ENCODE measurements around the gene CRLF3.

CRLF3 gene

DNA sequence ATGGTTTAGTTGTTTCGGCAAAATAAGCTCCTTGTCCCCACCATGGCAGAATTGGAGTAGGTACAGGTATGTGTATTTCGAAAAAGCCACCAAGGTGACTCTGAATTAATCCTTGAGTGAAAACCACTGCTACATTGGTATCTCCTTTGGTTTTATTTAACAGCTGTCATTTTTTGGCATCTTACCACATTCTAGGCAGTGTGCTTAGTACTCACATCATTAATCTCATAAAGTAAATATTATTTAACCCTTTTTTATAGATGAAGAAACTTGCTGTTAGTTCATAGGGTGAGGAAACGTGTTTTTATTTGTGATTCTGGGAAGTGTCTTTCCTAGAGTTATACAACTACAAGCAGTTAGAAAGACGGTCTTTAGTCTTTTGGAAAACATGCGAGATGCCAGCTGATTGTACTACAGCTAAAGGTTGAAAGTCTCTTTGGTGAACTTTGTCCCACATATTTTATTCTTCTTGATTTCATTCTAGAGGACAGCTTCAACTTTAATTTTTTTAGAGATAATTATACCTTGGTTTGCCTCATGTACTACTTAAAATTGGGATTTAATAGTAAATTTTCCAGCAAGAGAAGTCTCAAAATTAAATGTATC lies 13.8 kb upstream of the CRLF3 start:
- H3K79me2 ChIP-seq (ENCODE audit: low read length), result peaks cover 26% of the 10 kb centered on the region
- H3K27me3 ChIP-seq (ENCODE audit: low read depth, low read length), result no peaks in the 10 kb centered on the region
- TF ChIP-seq, protein P1, sequence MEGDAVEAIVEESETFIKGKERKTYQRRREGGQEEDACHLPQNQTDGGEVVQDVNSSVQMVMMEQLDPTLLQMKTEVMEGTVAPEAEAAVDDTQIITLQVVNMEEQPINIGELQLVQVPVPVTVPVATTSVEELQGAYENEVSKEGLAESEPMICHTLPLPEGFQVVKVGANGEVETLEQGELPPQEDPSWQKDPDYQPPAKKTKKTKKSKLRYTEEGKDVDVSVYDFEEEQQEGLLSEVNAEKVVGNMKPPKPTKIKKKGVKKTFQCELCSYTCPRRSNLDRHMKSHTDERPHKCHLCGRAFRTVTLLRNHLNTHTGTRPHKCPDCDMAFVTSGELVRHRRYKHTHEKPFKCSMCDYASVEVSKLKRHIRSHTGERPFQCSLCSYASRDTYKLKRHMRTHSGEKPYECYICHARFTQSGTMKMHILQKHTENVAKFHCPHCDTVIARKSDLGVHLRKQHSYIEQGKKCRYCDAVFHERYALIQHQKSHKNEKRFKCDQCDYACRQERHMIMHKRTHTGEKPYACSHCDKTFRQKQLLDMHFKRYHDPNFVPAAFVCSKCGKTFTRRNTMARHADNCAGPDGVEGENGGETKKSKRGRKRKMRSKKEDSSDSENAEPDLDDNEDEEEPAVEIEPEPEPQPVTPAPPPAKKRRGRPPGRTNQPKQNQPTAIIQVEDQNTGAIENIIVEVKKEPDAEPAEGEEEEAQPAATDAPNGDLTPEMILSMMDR (IDR thresholded peaks at IDR 0.05; ENCODE audit: low read depth, low read length), result no peak
- no peak for TF ChIP-seq EZH2phosphoT487 (IDR thresholded peaks at IDR 0.05; ENCODE audit: low read depth)
- H3K4me3 ChIP-seq (ENCODE audit: low read length), result no peak overlapping the region
- no peak overlapping the region for H3K9ac ChIP-seq (ENCODE audit: low read length)
- no peaks in the 10 kb centered on the region for H3K9me3 ChIP-seq (ENCODE audit: insufficient read depth, low read length)
- H3K4me2 ChIP-seq (ENCODE audit: low read length), result no peak overlapping the region
- no peaks in the 10 kb centered on the region; the same call in 1 of the 2 replicates for H4K20me1 ChIP-seq (ENCODE audit: insufficient read depth, low read length)
- no peak overlapping the region for H2AFZ ChIP-seq (ENCODE audit: low read depth, low read length)
- no peak overlapping the region for H3K27ac ChIP-seq (ENCODE audit: low read length)
- H3K4me1 ChIP-seq (ENCODE audit: low read length), result peaks cover 2% of the 10 kb centered on the region; the same call in 1 of the 2 replicates
- peaks cover 56% of the 10 kb centered on the region for H3K36me3 ChIP-seq (replicated peaks; ENCODE audit: low read depth, low read length)

DNA sequence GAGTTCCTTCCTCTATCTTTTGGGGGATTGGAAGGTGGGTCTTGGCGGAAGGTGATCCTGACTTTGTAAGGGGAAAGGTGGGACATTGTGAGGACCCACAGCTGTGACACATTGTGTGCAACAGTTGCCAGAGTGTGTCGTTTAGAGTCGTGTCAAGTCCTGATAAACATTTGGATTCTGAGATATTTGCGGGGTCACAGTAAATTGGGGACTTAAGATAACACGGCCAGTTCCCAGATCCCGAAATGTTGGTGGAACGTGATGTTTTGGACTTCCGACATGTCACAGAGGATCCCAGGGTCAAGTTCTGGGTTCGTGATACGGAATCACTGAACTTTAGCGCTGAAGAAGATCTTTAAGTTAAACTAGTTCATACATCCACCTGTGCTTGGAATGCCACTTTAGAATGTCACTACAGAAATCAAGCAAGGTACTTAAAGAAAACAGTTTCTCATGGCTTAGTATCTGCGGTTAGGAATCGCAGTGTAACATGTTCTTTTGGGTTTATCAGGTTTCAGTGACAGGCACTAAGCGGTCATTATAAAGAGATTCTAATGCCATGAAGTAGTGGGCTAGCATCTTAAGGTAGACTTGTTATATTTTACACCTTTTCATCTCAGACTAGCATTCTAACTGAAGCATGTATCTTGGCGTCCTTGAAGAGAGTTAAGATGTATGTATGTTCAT lies 8.1 kb upstream of the CRLF3 start:
- Histone ChIP-seq H3K9ac (ENCODE audit: low read length) (peak overlapping the region; percentile 90), H3K36me3 (replicated peaks; ENCODE audit: low read depth, low read length) (peaks cover 29% of the 10 kb centered on the region), H3K4me1 (ENCODE audit: low read length) (peaks cover 15% of the 10 kb centered on the region), H3K27ac (ENCODE audit: low read length) (peak overlapping the region; percentile 52), H4K20me1 (ENCODE audit: insufficient read depth, low read length) (peaks cover 9% of the 10 kb centered on the region), H2AFZ (ENCODE audit: low read depth, low read length) (peak overlapping the region; percentile 48; the same call in 1 of the 2 replicates), H3K4me2 (ENCODE audit: low read length) (peak overlapping the region; percentile 87), H3K4me3 (ENCODE audit: low read length) (peak overlapping the region; percentile 85), H3K27me3 (ENCODE audit: low read depth, low read length) (no peaks in the 10 kb centered on the region), H3K9me3 (ENCODE audit: insufficient read depth, low read length) (no peaks in the 10 kb centered on the region), H3K79me2 (ENCODE audit: low read length) (peaks cover 41% of the 10 kb centered on the region)
- TF ChIP-seq, protein P1 (IDR thresholded peaks at IDR 0.05; ENCODE audit: low read depth, low read length), result no peak
- TF ChIP-seq EZH2phosphoT487 (IDR thresholded peaks at IDR 0.05; ENCODE audit: low read depth), result no peak

DNA sequence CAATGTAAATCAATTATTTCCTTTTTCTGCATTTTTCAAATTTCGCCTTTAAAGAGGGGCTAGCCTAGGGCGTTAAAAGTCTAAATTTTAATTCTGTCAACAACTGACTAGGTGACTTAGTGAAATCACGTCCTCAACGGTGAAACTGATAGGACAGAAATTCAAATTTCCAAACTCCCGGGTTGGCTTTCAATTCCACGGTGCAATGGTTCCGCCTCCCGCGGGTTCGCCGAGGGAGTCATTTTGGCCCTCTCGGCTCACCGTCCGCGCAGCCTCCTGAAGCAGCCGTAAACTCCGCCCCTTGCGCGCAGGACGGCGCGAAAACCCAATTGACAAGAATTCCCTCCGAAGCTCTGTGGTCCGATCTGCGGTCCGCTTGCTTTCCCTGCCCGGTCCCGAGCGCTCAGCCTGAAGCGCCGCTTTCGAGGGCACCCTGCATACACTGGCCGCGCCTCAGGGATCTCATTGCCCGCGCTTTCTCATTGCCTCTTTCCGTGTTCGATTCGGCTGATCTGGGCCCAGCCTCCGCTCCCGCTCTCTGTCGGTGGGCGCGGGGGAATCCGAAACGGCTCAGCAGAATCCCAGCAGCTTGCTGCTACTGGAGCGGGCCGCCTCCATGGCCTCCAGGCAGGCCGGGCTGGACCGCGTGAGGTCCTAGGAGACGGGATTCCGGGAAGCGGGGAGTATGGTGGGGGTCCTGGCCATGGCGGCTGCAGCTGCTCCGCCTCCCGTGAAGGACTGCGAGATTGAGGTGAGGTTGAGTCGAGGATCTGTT lies 7.4 kb upstream of the CRLF3 start, which contains the start of gene ATAD5:
Gene ATAD5 (plus strand): TSS at position 304 of the 775 bp plus-strand sequence. CDS start 382 bp downstream, at position 686.
- no peaks in the 10 kb centered on the region for H3K27me3 ChIP-seq (ENCODE audit: low read depth, low read length)
- peak within 1 kb of the TSS; percentile 52 for H3K27ac ChIP-seq (ENCODE audit: low read length)
- peak within 1 kb of the TSS; percentile 85 for H3K4me3 ChIP-seq (ENCODE audit: low read length)
- peaks cover 41% of the 10 kb centered on the region for H3K79me2 ChIP-seq (ENCODE audit: low read length)
- H3K36me3 ChIP-seq (replicated peaks; ENCODE audit: low read depth, low read length), result peaks cover 22% of the 10 kb centered on the region
- peaks cover 15% of the 10 kb centered on the region for H3K4me1 ChIP-seq (ENCODE audit: low read length)
- H2AFZ ChIP-seq (ENCODE audit: low read depth, low read length), result peak within 1 kb of the TSS; percentile 83
- H3K4me2 ChIP-seq (ENCODE audit: low read length), result peak within 1 kb of the TSS; percentile 87
- peak within 1 kb of the TSS; percentile 90 for H3K9ac ChIP-seq (ENCODE audit: low read length)
- TF ChIP-seq, protein P1 (IDR thresholded peaks at IDR 0.05; ENCODE audit: low read depth, low read length), result no peak
- TF ChIP-seq EZH2phosphoT487 (IDR thresholded peaks at IDR 0.05; ENCODE audit: low read depth), result no peak
- H4K20me1 ChIP-seq (ENCODE audit: insufficient read depth, low read length), result peaks cover 9% of the 10 kb centered on the region
- H3K9me3 ChIP-seq (ENCODE audit: insufficient read depth, low read length), result no peaks in the 10 kb centered on the region

DNA sequence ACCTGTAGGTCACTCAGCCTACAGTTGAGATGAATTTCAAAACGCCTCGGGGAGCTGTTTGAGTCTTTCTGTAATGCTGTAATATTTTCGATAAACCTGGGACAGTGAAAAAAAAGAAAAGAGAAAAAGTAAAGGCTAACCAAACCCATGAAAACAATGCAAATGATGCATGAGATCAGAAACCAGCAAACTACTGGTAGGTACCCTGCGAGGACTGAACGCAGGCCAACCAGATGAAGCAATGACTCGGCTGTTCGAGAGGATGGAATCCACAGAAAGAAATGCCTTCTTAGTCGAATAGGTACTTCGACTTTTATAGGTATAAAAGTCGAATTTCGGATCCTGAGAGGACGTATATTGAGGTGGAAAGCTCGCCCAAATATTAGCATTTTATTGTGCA lies 6.8 kb upstream of the CRLF3 start:
- peaks cover 41% of the 10 kb centered on the region for H3K79me2 ChIP-seq (ENCODE audit: low read length)
- no peak for TF ChIP-seq EZH2phosphoT487 (IDR thresholded peaks at IDR 0.05; ENCODE audit: low read depth)
- TF ChIP-seq, protein P1 (IDR thresholded peaks at IDR 0.05; ENCODE audit: low read depth, low read length), result no peak
- peak overlapping the region; percentile 85 for H3K4me3 ChIP-seq (ENCODE audit: low read length)
- peak overlapping the region; percentile 83 for H2AFZ ChIP-seq (ENCODE audit: low read depth, low read length)
- H4K20me1 ChIP-seq (ENCODE audit: insufficient read depth, low read length), result peaks cover 9% of the 10 kb centered on the region
- peaks cover 15% of the 10 kb centered on the region for H3K4me1 ChIP-seq (ENCODE audit: low read length)
- peak overlapping the region; percentile 90 for H3K9ac ChIP-seq (ENCODE audit: low read length)
- H3K27ac ChIP-seq (ENCODE audit: low read length), result peak overlapping the region; percentile 42
- H3K36me3 ChIP-seq (replicated peaks; ENCODE audit: low read depth, low read length), result peaks cover 20% of the 10 kb centered on the region
- peak overlapping the region; percentile 72 for H3K4me2 ChIP-seq (ENCODE audit: low read length)
- H3K27me3 ChIP-seq (ENCODE audit: low read depth, low read length), result no peaks in the 10 kb centered on the region
- no peaks in the 10 kb centered on the region for H3K9me3 ChIP-seq (ENCODE audit: insufficient read depth, low read length)

Measured in OCI-LY3 (cell line).